ENCODE results near the gene GALNT14.

DNA sequence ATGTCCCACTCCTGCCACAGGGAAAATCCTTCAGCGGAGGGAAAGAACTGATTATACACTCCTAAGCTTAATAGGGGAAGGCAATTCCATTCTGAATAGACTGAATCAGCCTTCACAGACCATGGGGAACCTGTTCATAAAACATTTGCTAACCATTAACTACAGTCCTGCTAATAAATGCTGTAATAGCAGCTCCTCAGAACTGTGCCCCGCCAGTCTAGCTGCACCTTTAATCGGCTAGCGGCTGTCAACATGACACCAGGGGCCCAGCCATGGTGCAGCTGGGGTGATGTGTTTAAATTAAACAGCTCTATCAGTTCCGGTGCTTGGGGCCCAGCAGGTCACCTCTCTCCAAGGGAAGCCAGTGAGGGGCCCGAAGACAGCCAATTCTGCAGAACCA lies 77.8 kb downstream of the GALNT14 start:
- no peak for TF ChIP-seq POLR2AphosphoS5 (IDR thresholded peaks at IDR 0.05)
- TF ChIP-seq, protein P1, sequence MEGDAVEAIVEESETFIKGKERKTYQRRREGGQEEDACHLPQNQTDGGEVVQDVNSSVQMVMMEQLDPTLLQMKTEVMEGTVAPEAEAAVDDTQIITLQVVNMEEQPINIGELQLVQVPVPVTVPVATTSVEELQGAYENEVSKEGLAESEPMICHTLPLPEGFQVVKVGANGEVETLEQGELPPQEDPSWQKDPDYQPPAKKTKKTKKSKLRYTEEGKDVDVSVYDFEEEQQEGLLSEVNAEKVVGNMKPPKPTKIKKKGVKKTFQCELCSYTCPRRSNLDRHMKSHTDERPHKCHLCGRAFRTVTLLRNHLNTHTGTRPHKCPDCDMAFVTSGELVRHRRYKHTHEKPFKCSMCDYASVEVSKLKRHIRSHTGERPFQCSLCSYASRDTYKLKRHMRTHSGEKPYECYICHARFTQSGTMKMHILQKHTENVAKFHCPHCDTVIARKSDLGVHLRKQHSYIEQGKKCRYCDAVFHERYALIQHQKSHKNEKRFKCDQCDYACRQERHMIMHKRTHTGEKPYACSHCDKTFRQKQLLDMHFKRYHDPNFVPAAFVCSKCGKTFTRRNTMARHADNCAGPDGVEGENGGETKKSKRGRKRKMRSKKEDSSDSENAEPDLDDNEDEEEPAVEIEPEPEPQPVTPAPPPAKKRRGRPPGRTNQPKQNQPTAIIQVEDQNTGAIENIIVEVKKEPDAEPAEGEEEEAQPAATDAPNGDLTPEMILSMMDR (IDR thresholded peaks at IDR 0.05) = no peak
- no peak for TF ChIP-seq EP300 (IDR thresholded peaks at IDR 0.05)

All from gastroesophageal sphincter (tissue), 3 donors.